GM21381 (cell line): Measurements from ENCODE around the gene PCYT2.
"Not testable (repeated sequence)": the region's sequence is repeated elsewhere in the genome, so short reads cannot be mapped to it uniquely, and the experiment has no call there.

Source experiments
- ATAC-seq: cut with Tn5 transposase; IDR thresholded peaks from one replicate; pipeline ENCODE4 v1.9.1; 2021; ENCODE audit warnings: mild to moderate bottlenecking, moderate library complexity; ENCODE audit not compliant: unreplicated experiment

The PCYT2 gene

DNA sequence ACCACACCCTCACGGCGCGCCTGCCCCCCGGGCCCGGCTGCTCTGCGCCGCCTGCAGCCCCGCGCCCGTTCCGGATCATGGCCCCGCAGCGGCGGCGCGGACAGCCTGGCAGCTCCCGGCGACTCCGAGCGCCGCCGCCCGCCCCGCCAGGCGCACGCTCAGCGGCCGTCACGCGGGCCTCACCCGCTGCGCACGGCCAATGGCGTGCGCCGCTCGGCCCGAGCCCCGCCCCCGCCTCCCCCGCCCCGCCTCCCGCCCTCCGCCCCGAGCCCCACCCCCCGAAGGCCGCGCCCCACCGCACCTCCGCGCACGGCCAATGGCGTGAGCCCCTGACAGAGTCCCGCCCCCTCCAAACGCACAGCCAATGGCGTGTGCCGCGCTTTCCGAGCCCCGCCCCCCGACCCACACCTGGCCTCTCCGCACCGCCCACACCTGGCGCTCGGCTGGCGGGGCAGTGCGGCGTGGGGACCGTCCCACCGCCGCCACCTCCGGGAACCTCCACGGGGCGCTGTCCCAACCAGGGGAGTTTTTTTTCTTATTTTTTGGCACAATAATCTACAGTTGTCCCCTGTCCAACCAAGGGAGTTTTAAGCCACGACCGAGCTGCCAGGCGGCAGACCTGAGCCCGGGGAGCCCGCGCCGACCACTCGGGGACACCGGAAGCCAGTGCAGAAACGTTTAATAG is at the start of gene PCYT2:
TSS of gene PCYT2 (minus strand) at position 123 of the 685 bp plus-strand sequence. CDS start at position 79, 44 bp downstream.
- ATAC-seq = peak; percentile 66

DNA sequence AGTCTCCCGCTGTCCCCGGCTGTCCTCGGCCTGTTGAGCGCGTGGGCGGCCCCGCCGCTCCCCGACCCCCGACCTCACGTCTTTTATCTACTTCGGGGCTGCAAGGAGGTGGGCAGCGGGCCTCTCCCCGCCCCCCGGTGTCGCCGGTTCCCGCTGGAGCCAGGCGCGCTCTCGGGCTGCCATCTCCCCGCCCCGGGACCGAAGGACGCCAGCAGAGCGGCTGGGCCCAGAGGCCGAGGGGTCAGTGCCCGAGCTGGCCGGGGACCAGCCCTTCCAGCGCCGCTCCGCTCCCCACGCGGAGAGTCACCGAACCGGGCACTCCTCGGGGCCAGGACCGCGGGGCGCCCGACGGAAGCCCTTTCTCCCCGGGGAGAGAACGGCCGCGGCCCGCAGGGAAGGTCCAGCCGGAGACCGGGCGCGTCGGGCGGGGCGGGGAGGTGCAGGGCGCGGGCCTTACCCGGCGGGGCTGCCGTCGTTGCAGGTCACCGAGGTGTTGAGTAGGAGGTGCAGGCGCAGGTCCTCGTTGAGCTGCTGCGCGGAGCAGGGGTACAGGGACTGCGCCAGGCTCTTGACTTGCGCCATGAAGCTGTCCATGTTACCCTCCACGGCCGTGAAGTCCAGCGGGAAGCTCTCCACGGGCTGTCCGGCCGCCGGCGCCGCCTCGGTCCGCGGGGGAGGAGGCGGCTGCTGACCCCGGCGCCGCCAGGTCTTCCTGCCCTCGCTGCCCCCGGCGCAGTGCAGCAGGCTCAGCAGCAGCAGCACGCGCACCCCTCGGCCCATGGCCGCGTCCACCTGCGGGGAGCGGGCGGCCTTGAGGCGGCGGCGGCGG is 49.1 kb upstream of the PCYT2 start:
- no peak for ATAC-seq

DNA sequence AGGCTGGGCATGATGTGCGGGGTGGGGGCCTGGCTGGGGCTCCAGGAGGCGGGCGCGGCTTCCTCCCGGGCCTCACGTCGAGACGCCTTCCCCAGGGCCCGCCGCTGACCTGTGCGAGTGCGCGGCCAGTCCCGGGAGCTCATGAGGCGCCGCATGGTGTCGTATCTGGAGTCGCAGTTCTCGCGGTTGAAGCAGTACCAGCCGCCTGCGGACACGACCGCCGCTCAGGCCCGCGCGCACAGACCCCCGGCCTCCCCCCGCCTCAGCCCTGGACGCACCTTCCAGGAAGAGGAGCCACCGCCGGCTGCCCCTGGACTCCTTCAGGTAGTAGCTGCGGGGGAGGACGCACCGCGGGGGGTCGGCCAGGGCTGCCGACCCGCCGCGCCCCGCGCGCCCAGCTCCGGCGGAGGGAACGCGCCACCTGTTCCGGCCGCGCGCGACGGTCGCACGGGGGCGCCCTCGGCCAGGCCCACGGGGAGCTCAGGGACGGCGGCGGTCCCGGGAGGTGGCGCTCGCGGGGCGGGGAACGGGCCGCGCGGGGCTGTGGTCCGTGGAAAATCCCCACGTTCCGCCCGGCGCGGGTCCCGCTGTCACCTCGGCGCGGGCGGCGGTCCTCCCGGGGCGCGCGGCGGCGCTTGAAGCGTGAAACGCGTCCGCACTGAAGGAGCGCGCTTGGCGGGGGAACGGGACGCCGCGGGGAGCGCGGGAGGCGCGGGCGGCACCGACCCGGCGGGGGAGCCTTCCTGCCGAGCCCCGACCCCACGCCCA is 48.3 kb upstream of the PCYT2 start:
- peak; percentile 70 for ATAC-seq

DNA sequence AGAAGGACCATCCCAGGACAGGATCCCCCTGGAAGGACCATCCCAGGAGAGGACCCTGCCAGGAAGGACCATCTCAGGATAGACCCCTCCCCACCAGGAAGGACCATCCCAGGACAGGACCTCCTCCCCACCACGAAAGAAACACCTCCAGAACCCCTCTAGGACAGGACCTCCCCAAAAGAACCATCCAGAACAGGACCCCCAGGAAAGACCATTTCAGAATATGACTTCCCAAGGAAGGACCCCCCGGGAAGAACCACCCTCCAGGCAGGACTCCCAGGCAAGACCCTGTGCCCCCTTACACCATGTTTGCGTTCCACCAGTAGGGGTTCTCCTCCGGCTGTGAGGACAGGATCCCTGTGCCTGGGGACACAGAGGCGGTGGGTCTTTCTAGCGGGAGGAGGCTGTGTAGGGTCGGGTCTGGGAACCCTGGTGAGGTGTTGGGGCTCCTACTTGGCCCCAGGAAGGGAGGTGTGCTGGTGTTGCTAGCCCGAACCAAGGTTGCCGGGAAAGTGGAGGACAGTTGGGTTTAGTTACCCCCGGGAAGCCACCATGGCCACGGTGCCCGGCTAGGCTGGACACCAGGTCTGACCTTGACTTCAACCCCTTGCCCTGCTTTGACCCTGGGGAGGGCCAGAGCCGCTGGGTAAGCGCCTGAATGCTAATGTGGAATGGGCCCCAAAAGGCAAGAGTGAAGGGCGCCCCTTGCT is 47.6 kb upstream of the PCYT2 start:
- no peak for ATAC-seq

DNA sequence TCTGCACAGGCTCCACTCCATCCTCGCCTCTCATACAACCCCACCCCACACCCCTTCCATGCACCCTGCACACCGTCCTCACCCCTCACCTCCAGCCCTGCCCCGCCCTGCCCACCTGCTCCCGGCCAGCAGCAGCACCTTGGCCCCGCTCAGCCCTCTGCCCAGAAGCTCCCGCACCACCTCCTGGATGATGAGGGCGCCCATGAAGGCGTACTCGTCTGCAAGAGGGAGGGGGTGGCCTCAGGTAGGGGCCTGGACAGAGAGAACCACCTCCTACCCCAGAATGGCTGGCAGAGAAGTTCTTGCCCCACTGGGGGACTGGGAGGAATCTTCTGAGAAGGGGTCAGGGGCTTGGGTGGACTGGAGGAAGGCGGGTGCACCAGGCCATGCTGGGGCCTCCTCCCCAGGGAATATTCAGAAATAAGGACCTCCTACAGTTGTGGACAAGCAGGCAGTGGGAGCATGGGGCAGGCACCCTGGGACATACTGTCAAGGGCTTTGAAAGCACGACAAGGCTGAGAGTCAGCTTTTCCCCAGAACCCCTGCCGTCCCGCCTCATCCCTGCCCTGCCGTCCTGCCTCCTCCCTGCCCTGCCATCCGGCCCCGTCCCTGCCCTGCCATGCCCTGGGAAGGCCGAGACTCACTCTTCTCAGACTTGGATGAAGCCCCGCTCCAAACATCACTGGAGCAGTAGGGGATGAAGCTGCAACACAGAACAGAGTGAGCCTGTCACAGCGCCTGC is 46.7 kb upstream of the PCYT2 start:
- no peak for ATAC-seq

DNA sequence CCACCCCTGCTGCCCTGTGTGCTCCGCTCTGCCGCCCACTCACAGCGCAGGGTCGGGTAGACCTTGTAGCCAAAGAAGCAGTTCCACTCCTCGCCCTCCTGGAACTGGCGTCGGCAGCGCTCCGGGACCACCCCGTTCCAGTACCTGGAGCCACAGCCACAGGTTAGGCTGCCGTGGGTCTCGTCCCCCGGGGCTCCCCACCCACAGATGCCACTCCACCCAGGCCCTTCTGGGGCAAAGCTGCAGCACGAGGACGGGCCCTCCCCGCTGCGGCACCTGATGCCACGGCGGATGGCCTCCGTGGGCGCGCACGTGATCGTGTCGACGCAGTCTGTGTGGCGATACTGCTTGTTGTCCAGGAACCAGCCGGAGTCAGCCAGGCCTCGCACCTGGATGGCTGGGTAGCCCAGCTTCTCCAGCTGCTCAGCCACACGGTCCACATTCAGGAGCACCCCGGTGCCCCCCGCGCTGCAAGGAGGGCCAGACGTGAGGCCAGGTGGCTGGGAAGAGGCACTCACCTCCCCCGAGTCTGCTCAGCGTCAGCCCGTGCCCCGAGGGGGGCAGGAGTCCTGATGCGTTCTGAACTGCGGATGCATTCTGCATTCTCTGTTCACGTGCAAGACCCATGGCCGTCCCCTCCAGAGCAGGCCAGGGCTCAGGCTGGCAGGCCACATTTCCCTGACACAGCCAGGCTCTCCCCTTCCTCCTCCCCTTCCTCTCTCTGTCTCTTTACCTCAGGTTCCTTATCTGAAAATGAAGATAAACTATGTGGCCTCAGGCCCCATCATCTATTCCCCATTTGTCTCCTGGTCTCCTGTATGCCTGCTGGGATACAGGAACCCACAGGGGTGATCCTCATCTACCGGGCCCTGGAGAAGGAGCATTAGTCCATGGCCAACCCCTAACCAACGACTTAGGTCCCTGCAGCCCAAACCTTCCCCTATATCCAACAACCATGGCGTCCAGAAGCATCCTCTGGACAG is 45.7 kb upstream of the PCYT2 start:
- ATAC-seq = no peak

DNA sequence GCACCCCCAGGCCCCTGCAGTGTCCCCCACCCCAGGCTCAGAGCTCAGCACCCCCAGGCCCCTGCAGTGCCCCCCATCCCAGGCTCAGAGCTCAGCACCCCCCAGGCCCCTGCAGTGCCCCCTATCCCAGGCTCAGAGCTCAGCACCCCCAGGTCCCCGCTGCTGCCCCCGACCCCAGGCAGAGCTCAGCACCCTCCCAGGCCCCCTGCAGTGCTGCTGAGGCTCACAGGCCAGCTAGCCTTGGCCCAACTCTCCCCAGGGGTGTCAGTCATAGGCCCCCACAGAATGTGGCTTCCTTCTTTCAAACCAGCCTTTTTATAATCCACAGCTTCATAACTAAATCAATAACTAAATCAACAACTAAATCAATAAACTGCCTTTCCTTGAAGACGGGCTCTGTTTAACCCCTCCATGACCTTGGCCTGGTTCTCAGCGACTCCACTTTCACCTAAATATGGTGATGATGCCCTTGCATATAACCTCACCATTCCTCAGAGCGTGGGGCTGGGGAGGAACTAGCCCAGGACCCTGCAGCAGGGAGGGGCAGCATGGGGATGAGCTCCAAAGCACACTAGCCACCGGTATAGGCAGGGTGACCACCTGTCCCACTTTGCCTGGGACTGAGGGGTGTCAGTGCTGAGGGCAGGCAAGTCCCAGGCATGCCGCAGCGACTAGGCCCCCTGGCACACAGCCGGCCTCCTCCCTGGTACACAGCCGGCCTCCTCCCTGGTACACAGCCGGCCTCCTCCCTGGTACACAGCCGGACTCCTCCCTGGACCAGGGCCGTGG is 44.8 kb upstream of the PCYT2 start:
- ATAC-seq = no peak

DNA sequence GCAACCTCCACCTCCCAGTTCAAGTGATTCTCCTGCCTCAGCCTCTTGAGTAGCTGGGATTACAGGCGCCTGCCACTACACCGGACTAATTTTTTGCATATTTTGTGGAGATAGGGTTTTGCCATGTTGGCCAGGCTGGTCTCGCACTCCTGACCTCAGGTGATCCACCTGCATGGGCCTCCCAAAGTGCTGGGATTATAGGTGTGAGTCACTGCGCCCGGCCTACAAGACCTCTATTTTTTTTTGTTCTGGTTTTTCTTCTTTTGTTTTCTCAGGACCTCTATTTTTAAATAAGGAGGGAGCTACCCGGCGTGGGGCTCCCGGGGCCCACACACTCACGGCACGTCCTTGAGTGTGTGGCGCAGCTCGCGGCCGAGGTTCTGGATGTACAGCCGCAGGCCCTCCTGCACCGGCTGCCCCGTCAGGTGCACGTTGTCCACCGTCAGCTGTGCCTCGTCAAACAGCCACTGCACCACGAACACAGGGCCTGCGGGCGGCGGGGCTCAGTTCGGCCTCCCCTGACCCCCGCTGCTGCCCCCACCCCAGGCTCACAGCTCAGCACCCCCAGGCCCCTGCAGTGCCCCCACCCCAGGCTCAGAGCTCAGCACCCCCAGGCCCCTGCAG is 44.0 kb upstream of the PCYT2 start:
- no peak for ATAC-seq

DNA sequence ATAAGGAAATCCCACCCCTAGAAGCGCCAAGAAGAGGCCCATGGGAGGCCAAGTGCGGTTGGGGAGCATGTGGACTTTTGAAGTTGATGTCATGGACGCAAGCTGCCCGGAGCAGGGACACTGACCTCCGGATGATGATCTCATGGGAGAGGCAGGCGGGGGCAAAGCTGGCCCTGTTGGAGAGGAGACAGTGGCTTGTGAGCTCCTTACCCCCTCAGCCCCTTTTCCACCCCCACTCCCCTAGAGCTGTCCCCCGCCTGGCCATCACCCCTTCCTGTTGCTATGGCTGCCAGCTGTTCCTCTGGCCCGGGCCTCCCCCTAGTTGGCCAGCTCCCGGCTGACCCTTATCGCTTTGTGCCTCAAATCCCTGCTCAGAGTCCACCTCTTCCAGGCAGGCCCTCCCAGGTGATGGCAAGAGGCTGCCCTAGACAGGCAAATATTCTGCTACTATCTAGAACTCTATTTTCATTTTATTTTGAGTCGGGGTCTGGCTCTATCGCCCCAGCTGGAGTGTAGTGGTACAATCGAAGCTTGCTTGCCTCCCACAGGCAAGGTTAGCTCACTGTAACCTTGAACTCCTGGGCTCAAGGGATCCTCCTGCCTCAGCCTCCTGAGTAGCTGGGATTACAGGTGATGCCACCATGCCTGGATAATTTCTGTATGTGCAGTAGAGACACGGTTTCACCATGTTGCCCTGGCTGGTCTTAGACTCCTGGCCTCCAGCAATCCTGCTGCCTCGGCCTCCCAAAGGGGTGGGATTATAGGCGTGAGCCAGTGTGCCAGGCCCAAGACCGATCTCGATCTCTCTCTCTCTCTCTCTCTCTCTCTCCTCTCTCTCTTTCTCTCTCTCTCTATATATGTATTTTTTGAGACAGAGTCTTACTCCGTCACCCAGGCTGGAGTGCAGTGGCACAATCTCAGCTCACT is 43.2 kb upstream of the PCYT2 start:
- no peak for ATAC-seq

DNA sequence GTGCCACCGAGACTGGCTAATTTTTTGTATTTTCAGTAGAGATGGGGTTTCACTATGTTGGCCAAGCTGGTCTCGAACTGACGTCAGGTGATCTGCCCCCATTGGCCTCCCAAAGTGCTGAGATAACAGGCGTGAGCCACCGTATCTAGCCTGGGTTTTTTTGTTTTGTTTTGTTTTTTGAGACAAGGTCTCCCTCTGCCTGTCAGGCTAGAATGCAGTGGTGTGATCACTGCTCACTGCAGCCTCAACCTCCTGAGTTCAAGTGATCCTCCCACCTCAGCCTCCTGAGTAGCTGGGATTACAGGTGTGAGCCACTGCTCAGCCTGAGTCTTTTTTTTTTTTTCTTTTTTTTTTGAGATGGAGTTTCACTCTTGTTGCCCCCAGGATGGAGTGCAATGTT is 42.2 kb upstream of the PCYT2 start:
- ATAC-seq = not testable (repeated sequence)

DNA sequence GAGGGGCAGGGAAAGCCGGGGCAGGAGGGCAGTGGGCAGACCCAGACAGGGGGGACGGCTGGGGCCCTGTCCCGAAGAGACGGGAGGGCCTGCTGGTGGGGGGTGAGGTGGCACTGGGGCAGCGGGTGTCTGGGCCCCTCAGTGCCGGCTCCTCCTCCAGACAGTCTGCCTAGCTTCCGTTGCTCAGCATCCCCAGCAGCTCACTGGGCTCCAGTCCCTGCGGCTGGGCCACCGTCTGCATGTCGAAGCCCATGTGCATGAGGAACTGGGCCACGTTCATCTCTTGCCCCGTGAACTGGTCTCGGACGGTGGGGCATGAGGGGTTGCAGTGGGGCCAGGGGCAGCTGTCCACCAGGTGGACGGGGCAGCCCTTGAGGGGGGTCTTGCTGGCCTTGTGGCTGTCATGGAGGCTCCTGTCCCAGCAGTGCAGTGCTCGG is 41.6 kb upstream of the PCYT2 start:
- ATAC-seq = no peak

DNA sequence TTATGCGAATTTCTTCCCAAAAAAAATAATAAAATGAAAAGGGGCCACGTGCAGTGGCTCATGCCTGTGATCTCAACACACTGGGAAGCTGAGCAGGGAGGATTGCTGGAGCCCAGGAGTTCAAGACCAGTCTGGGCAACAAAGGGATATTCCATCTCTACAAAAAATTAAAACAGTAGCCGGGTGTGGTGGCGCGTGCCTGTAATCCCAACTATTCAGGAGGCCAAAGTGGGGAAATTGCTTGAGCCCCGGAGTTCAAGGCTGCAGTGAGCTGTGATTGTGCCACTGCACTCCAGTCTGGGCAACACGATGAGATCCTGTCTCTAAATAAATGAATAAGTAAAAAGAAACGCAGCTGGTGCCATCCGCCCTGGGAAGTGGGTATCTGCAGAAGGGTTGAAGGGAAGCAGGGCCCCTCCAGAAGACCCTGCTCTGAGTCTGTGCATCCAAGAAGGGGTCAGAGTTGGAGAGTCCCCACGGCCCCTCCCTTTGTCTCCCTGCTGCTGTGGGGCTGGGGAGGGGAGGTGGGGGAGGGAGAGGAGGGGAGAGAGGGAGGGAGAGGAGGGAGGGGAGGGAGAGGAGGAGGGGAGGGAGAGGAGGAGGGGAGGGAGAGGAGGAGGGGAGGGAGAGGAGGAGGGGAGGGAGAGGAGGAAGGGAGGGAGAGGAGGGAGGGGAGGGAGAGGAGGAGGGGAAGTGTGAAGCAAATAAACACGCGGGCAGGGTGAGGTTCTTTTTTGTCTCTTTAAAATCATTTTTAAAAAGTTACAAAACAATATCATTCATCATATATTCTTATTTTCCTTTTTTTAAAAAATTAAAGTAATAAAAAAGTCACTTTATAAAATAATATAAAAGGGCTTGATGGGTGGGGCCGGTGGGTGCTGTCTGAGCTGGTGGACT is 40.8 kb upstream of the PCYT2 start:
- no peak for ATAC-seq

DNA sequence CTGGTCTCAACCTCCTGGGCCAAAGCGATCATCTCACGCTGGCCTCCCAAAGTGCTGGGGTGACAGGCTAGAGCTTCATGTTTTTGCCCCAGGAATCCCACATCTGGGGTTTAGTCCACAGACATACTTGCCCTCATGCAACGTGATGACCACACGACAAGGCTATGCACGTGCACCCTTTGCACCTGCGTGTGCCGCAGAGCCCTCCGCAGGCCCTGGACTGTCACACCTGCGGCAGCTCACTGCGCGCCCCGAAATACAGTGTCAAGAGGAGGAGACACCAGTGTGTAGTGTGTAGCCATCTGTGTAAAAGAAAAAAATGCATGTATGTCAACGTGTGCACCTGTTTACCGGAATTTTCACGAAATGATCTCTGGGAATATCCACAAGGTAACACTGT is 39.3 kb upstream of the PCYT2 start:
- no peak for ATAC-seq

DNA sequence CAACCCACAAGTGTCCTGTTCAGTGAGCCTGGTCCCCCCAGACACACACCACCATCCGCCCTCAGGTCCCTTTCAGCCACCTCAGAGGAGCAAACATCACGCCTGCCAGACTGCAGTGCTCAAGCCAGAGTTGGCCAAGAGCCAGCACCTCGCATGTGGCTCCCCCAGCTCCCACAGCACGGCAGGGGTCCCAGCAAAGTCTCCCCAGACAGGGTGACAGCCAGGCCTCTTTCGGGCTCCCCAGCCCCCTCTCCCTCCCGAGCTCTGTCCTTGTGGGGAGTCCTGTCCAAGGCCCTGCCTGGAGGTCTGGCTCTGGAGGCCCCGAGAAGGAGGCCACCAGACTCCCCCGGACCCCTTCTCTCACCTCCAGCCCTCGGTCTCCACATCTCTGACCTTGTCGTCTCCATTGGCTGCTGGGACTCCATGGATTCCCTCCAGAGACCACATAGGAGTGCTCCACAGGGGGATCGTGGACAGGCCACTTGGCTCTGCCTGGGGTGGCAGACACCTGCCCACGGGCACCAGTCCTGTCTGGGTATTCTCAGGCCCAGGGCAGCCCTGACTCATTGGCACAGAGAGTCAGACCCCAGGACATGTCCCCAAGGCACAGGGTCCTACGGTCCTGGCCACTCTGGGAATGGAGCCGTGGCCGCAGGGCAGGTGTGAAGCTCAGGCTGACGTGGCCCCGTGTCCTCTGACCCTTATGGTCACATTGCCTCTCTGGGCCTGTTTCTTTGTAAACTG is 37.6 kb upstream of the PCYT2 start:
- ATAC-seq = no peak

DNA sequence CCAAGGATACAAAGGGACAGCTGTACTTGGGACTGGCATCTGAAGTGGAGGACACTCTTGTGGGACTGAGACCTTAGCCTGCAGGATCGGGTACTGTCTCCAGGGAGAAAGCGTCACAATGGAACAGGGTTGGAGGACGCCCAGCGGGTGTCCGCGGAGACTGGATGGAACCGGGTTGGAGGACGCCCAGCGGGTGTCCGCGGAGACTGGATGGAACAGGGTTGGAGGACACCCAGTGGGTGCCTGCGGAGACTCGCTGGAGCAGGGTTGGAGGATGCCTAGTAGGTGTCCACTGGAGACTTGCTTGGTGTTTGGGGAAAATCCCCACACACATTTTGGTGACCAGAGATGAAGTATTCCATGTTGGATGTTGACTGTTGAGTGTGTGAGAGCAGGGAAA is 36.0 kb upstream of the PCYT2 start, which contains the start of gene MYADML2:
TSS of gene MYADML2 (minus strand) at position 45 of the 400 bp plus-strand sequence. CDS start 5,492 bp downstream, outside the sequence.
- ATAC-seq = no peak
